GM21723 (cell line): ENCODE data around the gene NFS1.
"Not testable (repeated sequence)": the region's sequence is repeated elsewhere in the genome, so short reads cannot be mapped to it uniquely, and the experiment has no call there.

Experiments
- ATAC-seq: cut with Tn5 transposase; IDR thresholded peaks from one replicate; pipeline ENCODE4 v1.9.1; 2021; ENCODE audit warnings: mild to moderate bottlenecking, moderate library complexity; ENCODE audit not compliant: unreplicated experiment

Gene NFS1

DNA sequence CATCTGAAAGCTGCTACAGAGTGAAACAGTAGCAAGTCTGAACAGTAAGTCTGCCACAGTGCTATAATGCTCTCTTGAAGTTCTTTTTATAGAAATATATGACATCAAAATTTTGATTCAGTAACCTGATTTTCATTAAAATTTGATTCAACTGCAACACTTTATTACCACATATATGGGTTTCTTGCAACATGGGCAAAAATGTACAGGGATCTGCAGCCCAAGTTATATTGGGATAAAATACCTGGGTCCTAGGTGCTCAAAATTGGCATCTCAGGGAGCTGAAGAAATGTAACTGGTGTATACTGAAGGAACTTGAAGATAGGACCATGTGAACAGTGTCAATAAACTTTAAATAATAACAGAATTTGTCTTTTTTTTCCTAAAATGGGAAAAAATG, 10.9 kb upstream of the NFS1 start:
- ATAC-seq: no peak

DNA sequence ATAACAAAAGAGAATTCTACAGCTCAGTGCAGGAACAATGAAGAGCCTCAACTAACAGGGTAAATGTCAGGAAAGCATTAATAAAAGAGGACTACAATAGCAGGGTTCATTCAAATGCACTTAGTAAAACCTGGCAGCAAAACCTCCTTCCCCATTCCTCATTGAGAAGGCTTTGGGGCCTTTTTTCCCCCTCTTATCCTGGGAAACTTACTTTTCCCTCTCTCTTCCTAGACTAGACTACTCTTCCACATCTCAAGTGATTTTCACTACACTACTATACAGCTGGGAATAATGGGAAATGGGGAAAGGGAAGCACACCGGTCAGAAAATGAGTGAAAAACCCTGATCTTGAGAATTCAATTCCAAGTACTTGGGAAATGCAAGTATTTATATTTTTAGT, 10.1 kb upstream of the NFS1 start:
- no peak for ATAC-seq

DNA sequence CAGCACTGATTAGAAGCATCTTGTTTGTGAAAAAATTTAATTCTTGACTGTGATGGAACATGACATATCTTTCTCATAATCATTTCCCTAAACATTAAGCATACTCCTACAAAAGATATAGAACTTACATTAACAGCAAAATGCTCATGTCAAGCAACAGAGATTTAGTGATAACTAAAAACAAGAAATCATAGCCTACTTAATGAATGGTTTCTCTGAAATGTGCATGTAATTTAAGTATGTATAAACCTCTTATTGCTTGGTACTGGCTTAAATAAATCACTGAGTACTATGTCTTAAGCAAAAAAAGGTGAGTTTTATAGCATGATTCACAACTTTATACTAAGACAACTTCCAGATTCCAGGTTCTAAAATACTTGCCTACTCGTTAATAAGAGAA, 9.3 kb upstream of the NFS1 start:
- no peak for ATAC-seq

DNA sequence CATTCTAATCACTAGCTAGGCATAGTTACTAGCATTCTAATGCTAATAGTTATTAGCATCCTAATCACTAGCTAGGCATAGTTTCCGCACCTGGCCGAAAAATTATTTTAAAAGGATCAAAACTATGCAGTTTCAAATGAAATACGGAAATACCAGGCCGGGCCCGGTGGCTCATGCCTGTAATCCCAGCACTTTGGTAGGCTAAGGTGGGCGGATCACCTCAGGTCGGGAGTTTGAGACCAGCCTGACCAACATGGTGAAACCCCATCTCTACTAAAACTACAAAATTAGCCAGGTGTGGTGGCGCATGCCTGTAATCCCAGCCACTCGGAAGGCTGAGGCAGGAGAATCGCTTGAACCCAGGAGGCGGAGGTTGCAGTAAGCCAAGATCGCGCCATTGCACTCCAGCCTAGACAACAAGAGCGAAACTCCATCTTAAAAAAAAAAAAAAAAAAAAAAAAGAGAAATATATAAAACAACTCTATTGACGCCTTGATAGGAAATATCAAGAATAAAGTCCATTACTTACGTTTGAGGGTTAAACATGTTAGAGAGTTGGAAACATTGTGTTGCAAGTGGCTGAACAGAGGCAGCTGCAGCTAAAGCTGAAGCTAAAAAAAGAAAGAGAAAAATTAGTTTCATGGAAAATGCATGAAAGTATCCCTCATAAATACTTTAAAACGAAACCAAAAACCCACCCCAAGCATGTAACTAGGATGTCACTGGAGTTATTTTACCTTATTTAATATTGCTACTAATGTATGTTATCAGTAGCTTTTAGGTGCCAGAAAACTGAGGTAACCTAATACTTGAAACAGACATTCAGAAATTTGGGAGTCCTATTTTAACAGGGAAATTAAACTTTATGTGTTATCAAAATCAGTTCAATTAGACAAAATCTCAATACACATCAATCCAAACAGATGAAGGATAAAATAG, 7.7 kb upstream of the NFS1 start:
- not testable (repeated sequence) for ATAC-seq

DNA sequence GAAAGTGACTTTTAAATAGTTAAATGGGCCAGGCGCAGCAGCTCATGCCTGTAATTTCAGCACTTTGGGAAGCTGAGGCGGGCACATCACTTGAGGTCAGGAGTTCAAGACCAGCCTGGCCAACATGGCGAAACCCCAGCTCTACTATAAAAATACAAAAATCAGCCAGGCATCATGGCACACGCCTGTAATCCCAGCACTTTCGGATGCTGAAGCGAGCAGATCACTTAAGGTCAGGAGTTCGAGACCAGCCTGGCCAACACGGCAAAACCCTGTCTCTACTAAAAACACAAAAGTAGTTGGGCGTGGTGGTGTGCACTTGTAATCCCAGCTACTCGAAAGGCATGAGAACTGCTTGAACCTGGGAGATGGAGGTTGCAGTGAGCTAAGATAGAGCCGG, 6.7 kb upstream of the NFS1 start:
- ATAC-seq: not testable (repeated sequence)

DNA sequence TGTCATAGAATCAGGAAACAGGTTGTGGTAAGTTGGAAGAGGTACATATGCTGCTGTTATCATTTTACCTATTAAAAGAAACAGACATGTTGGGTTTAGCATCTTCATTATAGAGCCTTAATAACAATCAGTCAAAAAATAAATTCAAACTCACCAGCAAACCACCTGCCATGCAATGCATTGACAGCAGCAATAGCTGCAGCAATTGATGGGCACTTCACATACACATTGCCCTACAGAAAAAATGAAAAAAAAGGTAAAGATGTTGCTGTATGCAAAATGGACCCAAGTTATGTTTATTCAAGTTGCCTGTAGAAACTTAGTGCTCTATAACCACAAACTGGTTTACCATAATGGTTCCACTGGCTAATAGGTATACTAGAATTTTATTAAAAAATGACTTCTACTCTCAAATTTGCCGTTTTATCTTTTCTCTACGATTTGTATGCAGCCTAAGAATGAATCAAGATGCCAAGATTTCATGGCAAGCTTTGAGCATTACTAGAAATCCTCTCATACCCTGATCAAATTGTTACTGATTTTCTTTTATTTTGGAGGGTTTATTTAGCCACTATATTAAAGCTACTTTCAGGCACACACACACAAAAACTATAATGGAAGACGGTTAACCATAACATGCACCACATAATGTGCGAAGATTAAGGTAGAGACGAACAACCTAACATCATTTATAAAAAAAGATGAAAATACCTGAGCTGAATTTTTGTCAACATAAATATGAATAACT, 5.5 kb upstream of the NFS1 start:
- ATAC-seq: no peak

DNA sequence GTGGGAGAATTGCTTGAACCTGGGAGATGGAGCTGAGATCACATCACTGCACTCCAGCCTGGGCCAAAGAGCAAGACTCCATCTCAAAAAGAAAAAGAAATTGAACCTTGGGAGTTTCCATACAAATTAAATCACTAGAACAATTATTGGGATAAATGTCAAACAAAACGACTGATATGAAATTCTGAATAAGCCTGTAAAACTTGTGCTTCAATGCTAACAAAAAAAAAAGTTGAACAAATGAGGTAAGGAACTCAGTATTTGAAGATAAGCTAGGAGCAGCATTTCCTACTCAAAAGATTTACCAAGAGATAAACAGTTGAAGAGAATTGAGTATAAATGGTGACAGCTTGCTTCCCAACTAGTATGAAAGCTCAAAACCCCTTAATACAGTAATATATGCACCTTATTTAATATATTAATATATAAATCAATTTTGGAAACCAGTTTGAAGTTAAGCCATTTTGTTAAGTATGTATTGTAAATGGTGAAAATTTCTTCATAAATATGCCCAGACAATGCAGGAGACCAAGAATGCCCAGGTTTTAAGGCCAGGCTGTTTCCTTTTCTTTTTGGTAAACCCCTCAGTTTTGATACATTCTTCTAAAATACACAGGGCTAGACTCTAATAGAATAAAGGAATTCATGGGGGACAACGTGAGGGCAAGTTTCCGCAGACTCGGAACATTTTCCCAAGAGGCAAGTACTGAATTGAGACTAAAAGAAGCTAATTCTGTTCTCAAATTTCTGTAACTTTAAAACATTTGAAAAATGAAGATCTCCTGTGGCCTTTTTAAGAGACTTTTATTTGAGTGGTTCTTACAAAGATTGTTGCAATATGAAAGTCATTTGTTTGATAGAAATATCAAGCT, 3.9 kb upstream of the NFS1 start:
- ATAC-seq: no peak

DNA sequence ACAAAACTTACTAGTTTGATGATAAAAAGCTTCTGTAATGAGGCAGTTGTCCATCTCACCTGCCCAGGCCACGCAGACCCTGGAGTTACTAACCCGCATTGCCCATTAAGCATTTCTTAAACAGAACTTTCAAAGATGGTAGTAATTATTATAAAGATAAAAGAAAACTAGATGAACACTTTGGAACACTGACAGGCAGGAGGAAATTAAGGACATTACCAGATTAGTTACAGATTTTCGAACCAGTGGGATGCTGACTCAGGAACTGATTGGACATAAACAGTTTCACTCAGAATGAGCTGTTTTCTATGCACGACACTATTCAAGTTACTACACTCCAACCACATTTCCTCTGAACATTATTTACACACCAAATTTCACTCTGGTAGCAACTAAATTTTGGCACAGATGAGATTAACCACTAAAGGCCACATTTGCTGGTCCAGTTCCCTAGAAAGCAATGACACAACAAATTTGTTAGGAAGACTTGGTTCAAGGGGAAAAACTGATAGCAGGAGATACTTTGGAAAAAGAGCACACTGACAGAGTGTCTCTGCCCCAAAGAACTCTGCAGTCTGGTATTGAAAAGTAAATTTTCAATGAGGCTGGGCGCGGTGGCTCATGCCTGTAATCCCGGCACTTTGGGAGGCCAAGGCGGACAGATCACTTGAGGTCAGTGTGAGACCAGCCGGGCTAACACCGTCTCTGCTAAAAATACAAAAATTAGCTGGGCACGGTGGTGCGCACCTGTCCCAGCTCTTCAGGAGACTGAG, 3.1 kb upstream of the NFS1 start:
- no peak for ATAC-seq

DNA sequence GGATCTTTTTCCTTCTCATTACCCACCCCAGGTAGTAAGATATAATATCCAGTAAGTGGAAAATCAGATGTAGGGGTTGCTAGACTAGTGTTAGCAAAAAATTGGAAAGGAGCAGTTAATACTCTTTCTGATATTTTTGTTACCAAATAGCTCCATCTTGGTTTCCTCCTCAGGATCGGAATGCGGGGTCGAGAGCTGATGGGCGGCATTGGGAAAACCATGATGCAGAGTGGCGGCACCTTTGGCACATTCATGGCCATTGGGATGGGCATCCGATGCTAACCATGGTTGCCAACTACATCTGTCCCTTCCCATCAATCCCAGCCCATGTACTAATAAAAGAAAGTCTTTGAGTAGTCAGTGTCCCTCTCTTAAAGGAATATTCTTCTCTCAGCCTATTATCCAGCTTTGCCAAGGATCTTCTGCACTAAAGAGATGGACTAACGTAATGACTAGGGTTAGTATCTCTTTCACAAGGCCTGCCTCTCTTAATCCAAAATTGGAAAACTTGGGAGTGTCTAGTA, 1.5 kb upstream of the NFS1 start:
- ATAC-seq: no peak

DNA sequence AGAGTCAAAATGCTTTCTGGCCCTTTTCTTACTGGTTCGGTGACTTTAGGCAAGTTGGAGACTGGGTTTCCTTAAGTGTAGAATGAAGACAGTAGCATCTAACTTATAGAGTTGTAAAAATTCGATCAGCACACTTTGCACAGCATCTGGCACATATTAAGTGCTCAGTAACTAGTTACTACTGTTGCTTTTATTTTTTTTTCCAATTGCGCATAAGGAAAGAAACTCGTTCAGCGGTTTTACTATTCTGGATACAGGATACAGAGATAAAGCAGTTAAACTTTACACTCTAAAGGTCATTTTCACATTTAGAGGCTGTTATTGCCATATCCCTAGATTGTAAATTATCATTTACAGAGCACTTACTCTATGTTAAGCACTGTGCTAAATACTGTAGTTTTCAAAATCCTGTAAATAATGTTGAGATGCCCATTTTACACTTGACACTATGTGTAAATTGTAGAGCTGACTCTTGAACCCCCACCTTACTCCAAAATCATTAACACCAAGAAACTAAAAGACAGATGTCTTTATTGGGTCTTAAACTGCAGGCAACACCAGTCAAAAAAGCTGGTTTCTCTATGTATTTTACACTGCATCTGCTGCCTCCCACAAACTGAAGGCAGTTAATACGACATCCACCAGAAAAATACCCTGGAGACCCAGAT, 939 bp upstream of the NFS1 start:
- no peak for ATAC-seq

DNA sequence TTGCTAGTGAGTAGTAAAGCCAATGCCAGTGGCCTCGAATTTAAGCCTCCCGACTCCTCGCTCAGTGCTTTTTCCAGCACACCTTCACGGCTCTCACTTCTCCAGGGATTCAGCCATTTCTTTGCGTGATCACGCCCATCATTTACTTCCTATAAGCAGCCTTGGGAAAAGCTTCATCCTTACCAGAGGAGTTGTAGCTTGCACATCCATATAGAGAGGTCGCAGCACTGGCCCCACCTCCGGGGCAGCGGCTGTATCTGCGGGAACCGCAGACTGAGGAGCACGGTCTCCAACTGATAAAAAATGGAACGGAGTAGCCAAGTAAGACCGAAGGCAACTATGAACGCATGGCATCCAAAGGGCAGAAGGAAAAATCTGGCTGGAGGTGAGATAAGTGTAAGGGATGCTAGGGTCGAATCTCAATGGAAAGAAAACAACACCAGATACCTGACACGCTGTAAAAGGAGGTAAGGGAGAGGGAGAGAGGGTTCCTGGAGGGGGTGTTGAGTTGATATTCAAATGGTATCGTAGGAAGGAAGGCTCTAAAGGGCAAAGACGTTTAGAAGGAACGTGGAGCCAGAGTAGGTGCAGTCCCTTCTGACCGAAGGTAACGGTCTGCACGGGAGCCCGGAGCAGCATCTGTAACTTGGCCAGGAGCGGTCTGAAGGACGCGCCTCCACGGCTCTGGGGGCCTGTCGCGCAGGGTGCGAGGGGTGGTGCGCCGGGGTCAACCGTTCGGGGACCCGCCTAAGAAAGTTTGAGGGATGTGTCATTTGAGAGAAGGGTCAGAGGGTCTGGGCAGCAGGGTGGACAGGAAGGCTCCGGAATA, 640 bp downstream of the NFS1 start:
- ATAC-seq: peak; percentile 39

DNA sequence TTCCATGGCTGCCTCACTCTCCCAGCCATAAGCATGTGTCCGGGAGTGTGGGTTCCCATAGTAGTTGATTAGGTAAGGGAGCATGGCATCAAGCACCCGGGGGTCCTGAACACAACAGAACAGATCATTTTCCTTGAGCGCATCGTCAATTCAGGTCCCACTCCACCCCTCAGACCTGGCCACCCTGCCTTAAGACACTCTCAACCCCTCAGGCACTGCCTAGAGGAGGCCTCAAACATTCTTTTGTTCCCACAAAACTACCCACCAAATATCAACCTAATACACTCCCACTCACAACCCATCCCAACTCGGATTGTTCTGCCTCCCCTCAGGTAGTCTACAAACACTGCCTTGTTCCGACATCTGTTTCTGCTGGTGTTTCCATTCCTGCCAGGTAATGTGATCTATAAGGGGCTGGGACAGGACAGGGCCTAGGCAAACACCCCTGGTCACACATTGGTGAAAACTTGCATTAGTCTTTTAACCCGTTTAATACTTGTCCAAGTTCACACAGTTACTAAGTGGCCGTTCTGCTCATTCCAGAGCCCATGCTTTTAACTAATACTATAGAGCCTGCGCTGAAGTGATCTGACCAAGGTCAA, 1.4 kb downstream of the NFS1 start:
- ATAC-seq: no peak

DNA sequence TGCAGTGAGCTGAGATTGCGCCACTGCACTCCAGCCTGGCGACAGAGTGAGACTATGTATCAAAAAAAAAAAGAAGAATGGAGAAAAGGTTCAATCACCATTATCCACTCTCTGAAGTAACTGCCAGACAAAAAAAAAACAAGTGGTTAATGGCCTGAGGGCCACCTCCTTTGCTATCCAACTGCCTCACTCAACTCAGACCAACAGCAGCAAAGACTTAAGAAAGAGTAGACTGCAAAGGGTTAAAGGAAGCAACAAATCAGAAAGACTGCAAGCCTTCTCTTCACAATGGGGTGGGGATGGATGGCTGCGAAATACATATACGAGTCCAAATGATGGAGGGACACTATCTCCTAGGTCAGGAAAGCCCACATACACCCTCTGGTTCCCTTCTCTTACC, 3.2 kb downstream of the NFS1 start:
- no peak for ATAC-seq

DNA sequence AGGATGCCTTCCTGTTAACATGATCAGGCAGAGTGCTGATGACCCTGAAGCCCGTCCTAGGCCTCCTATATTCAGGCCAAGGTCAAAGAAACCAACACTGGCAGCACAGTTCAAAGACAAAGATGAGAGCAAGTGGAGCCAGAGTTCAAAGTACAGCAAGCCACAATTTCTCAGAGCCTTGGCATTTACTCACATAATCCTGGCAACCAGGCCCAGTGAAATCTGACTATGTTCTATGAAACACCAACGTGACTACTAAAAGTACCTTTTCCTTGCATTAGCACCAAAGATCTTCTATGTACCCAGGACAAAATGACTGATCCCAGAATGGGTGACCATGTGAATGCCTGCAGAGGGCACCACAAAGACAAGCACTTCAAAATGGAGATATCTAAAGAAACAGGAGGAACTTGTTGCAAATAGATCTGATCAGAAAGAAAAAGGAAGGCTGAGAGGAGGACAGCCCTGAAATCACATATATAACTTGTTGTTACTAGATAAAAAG, 3.9 kb downstream of the NFS1 start:
- no peak for ATAC-seq

DNA sequence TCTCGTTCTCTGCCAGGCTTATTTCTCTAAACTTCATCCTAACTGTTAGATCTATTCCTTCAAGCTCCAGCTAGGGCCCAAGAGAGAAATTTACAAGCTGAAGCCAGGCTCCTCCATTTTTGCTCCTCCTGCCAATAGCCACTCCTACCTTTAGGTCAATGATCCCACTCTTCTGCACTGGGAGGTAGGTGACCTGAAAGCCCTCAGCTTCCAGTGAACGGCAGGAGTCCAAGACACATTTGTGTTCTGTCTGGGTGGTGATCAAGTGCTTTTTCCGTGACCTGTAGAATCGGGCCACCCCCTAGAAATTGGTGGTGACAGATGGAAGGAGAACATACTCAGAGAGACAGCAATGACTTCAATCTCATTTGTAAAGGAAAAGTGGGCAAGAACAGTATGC, 8.9 kb downstream of the NFS1 start:
- ATAC-seq: no peak

DNA sequence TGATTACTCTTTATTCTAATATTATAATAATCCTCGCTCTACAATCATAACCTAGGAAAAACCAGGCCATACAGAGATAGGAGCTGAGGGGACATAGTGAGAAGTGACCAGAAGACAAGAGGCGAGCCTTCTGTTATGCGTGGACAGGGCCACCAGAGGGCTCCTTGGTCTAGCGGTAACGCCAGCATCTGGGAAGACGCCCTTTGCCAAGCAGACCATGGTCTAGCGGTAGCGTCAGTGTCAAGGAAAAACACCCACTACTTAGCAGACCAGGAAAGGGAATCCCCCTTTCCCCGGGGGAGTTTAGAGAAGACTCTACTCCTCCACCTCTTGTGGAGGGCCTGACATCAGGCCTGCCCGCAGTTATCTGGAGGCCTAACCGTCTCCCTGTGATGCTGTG, 12.3 kb downstream of the NFS1 start:
- ATAC-seq: not testable (repeated sequence)

DNA sequence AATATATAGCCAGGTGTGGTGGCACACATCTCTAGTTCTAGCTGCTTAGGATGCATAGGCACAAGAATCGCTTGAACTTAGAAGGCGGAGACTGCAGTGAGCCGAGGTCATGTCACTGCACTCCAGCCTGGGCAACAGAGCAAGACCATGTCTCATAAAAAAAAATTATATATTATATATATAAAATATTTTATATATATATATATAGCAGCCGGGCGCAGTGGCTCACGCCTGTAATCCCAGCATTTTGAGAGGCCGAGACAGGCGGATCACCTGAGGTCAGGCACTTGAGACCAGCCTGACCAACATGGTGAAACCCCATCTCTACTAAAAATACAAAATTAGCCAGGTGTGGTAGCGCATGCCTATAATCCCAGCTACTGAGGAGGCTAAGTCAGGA, 13.8 kb downstream of the NFS1 start:
- not testable (repeated sequence) for ATAC-seq

DNA sequence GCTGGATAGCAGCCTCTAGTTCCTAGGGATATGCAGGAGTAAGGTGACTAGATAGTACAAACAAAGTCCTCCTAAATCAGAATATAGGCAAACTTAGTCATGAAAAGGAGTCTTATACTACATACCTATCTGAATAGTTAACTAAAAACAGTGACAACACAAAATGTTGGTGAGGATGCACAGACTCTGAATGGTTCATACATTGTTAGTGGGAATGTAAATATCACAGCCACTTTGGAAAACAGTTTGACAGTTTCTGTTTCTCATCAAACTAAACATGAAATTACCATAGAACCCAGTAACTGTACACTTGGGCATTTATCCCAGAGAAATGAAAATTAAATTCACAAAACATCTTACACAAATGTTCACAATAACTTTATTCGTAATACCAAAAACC, 17.2 kb downstream of the NFS1 start:
- ATAC-seq: no peak
